Measurements from ENCODE around the gene NFATC2. TPM values are rescaled to one million over a fixed set of nuclear protein-coding genes. Genes with fewer than 3 reads are reported as not detected.

The NFATC2 gene
- total RNA-seq, 1 donor from 2014 or later = 4.8 TPM

DNA sequence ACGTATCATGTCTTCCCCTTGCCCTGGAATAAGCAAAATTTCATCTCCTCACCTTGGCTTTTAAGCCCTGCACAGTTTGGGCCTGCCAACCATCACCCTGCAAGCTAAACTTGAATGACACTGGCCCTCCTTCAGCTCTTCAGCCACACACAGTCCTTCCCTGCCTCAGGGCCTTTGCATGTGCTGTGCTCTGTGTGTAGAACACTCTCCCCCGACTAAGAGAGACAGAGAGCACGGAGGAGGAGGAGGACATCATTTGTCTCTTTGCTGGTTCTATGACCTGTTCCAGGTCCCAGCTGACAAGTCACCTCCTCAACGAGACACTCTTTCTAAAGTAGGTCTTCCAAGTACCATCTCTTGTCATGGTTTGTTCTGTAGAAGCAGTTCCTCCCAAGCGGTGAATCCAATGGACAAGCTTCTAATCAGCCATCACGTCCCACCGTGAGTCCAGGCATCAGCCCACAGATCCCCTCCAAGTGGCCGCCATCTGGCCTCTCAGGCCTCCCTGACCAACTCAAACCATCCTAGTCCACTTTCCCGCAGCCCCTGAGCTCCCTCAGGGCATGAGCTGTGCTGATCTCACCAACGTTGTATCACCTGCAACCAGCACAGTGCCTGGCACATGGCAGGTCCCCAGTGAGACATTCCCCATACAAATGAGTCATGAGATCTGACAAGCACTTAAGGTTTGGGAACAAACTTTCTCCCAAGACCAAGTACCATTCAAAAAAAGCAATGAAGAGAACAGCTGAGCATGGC lies 30.5 kb downstream of the NFATC2 start:
- Mint-ChIP-seq H3K9me3 (peaks cover 8% of the 10 kb centered on the region), H3K27ac (no peak overlapping the region), H3K27me3 (no peaks in the 10 kb centered on the region), H3K4me3 (no peak overlapping the region), H3K36me3 (peaks cover 14% of the 10 kb centered on the region), H3K4me1 (ENCODE audit: unreplicated experiment) (peaks cover 36% of the 10 kb centered on the region)
- no peak for DNase-seq (ENCODE audit: extremely low spot score, unreplicated experiment)
- TF ChIP-seq, protein P1, sequence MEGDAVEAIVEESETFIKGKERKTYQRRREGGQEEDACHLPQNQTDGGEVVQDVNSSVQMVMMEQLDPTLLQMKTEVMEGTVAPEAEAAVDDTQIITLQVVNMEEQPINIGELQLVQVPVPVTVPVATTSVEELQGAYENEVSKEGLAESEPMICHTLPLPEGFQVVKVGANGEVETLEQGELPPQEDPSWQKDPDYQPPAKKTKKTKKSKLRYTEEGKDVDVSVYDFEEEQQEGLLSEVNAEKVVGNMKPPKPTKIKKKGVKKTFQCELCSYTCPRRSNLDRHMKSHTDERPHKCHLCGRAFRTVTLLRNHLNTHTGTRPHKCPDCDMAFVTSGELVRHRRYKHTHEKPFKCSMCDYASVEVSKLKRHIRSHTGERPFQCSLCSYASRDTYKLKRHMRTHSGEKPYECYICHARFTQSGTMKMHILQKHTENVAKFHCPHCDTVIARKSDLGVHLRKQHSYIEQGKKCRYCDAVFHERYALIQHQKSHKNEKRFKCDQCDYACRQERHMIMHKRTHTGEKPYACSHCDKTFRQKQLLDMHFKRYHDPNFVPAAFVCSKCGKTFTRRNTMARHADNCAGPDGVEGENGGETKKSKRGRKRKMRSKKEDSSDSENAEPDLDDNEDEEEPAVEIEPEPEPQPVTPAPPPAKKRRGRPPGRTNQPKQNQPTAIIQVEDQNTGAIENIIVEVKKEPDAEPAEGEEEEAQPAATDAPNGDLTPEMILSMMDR (conservative IDR thresholded peaks at IDR 0.05) = no peak

DNA sequence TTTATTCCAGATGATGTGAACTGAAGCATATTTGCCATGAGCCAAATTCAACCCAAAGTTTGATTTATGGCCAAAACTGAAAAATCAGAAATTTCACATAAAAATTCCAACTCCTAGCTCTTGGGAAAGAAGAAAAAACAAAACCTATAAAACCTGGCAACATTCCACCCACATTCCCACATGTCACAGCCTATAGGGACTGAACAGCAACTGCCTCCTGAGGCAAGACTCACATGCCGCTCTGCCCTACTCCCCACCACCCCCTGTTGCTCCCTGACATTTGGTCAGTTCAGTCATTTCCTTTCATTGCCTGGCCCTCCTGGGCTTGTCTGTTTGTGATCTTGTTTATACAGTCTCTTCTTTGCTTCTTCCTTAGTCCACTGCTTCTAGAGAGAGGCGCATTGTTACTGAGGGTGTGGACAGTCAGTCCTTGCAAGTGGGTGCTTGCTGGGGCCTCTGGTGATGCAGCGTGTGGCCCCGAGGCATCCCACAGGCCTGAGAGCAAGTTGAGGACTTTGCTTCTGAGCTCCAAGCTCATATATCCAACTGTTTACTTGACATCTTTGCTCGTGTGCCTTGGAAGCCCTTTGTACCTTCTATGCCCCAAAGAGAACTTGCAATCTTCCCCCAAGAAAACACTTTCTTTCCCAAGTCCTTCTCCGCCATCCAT lies 31.4 kb downstream of the NFATC2 start:
- Mint-ChIP-seq H3K36me3 (peaks cover 11% of the 10 kb centered on the region), H3K4me1 (ENCODE audit: unreplicated experiment) (peaks cover 37% of the 10 kb centered on the region), H3K27me3 (no peaks in the 10 kb centered on the region), H3K9me3 (peaks cover 8% of the 10 kb centered on the region), H3K4me3 (no peak overlapping the region), H3K27ac (peak overlapping the region; percentile 7)
- TF ChIP-seq, protein P1 (conservative IDR thresholded peaks at IDR 0.05) = no peak
- no peak for DNase-seq (ENCODE audit: extremely low spot score, unreplicated experiment)

DNA sequence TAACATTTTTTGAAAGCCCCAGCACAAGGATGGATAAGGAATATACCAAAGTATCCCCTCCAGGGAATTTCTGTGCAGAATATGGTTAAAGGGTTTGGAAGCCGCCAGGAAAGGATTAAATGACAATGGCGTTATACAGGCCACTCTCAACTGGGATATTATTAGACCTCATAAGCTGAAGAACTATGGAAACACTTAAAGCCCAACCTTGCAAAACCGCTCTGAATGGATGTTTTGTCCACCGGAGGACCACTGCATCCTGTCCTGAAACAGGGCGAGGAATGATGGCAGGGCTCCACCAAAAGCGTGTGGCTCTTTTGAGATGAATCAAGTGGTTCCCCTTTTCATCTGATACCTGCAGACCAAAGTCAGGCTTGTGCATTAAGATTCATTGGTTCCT lies 32.4 kb downstream of the NFATC2 start:
- Mint-ChIP-seq H3K4me3 (no peak overlapping the region), H3K9me3 (peaks cover 8% of the 10 kb centered on the region), H3K36me3 (peaks cover 11% of the 10 kb centered on the region), H3K27ac (no peak overlapping the region), H3K4me1 (ENCODE audit: unreplicated experiment) (peaks cover 37% of the 10 kb centered on the region), H3K27me3 (no peaks in the 10 kb centered on the region)
- TF ChIP-seq, protein P1 (conservative IDR thresholded peaks at IDR 0.05) = no peak
- DNase-seq (ENCODE audit: extremely low spot score, unreplicated experiment) = no peak

DNA sequence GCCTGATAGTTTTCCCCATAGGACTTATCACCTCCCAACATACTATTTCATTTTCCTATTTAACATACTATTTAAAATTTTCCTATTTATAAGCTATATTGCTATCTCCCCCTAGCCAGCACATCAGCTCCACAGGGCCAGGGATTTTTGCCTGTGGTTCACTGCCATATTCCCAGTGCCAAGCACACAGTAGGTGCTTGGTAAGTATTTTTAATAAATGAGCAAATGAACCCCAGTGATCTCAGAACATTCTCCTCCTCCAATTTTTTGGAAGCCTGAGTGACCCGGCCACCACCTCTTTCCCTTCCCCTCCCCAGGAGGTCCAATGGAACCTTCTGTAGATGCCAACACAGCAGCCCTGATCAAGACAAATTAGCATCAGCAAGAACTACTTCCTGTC lies 33.3 kb downstream of the NFATC2 start:
- Mint-ChIP-seq H3K9me3 (peaks cover 8% of the 10 kb centered on the region), H3K36me3 (peaks cover 14% of the 10 kb centered on the region), H3K27ac (no peak overlapping the region), H3K27me3 (no peaks in the 10 kb centered on the region), H3K4me3 (no peak overlapping the region), H3K4me1 (ENCODE audit: unreplicated experiment) (peaks cover 42% of the 10 kb centered on the region)
- no peak for DNase-seq (ENCODE audit: extremely low spot score, unreplicated experiment)
- TF ChIP-seq, protein P1 (conservative IDR thresholded peaks at IDR 0.05) = no peak

DNA sequence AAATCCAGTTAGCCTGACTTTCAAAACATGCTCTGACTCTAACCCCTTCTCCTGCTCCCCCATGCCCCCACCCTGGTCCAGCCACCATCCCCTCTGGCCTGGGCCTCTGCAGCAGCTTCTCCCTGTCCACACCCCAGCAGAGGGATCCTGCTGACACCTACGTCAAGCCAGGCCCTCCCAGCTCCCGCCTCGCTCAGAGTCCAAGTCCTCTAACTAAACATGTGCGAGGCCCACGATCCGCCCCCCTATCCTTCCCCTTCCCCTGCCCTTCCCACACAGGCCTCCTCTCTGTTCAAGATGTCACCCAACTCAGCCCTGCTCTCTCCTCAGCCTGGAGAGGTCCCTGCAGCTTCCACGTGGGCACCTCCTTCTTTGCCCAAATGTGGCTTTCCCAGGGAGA lies 33.7 kb downstream of the NFATC2 start:
- Mint-ChIP-seq H3K27me3 (no peaks in the 10 kb centered on the region), H3K4me1 (ENCODE audit: unreplicated experiment) (peaks cover 42% of the 10 kb centered on the region), H3K4me3 (no peak overlapping the region), H3K36me3 (peaks cover 14% of the 10 kb centered on the region), H3K9me3 (peaks cover 8% of the 10 kb centered on the region), H3K27ac (no peak overlapping the region)
- DNase-seq (ENCODE audit: extremely low spot score, unreplicated experiment) = no peak
- TF ChIP-seq, protein P1 (conservative IDR thresholded peaks at IDR 0.05) = no peak
